GM10847 (cell line): ENCODE results near the gene OSGEPL1.

Source experiments
- POLR2A ChIP-seq: IDR thresholded peaks from 2 replicates; pipeline ENCODE4 v1.6.1; 2011; ENCODE audit not compliant: insufficient read length; ENCODE audit errors: extremely low read depth

The OSGEPL1 gene

GRCh38 chr2:189770590-189771322, 8.2 kb upstream of the OSGEPL1 start:
- no peak for TF ChIP-seq POLR2A

GRCh38 chr2:189763908-189764661, 1.5 kb upstream of the OSGEPL1 start:
- no peak for TF ChIP-seq POLR2A

- TF ChIP-seq POLR2A: no peak
These were observed 402 bp downstream of the OSGEPL1 start for GRCh38 chr2:189762229-189762550.

- TF ChIP-seq POLR2A: no peak
These were observed 6.2 kb downstream of the OSGEPL1 start for GRCh38 chr2:189756311-189756952.

GRCh38 chr2:189751080-189751658, 11.4 kb downstream of the OSGEPL1 start:
- TF ChIP-seq POLR2A: no peak

- TF ChIP-seq POLR2A: no peak
These were observed 33.2 kb downstream of the OSGEPL1 start for GRCh38 chr2:189729430-189729829.

GRCh38 chr2:189726849-189727248, 35.7 kb downstream of the OSGEPL1 start:
- no peak for TF ChIP-seq POLR2A

- TF ChIP-seq POLR2A: no peak
These were observed 36.3 kb downstream of the OSGEPL1 start for GRCh38 chr2:189726271-189726670.

- no peak for TF ChIP-seq POLR2A
These were observed 39.4 kb downstream of the OSGEPL1 start for GRCh38 chr2:189723192-189723591.

GRCh38 chr2:189719571-189719970, 43.0 kb downstream of the OSGEPL1 start:
- TF ChIP-seq POLR2A: no peak

- TF ChIP-seq POLR2A: no peak
These were observed 52.9 kb downstream of the OSGEPL1 start for GRCh38 chr2:189709501-189710221.

GRCh38 chr2:189702071-189702470, 60.5 kb downstream of the OSGEPL1 start:
- no peak for TF ChIP-seq POLR2A

GRCh38 chr2:189700681-189701080, 61.9 kb downstream of the OSGEPL1 start:
- no peak for TF ChIP-seq POLR2A

GRCh38 chr2:189698020-189698887, 64.3 kb downstream of the OSGEPL1 start:
- no peak for TF ChIP-seq POLR2A
